Panc1 (cell line): ENCODE measurements around the gene NACC1. TPM values are rescaled to one million over a fixed set of nuclear protein-coding genes. Genes with fewer than 3 reads are reported as not detected.

ENCODE experiments used
- ATAC-seq: fragments of 200-7000 bp; cut with Tn5 transposase; 2 replicates; pipeline ENCODE4 v1.9.1; 2020; ENCODE audit warnings: mild to moderate bottlenecking, moderate library complexity
- BruUV-seq: library from RNA; stranded (reverse); fragments of 400-500 nt; replicated peaks from 2 replicates; lab custom pipeline; 2021; lab: Mats Ljungman, UMichigan
- CTCF ChIA-PET: fragments of 300-600 bp; sonication (Branson Sonifier 250); formaldehyde crosslinking; loops from one replicate; lab custom pipeline; 2022; ENCODE audit warnings: antibody characterized with exemption; lab: Charles Lee
- POLR2A ChIA-PET: fragments of 300-600 bp; sonication (Branson Sonifier 250); formaldehyde crosslinking; loops from one replicate; lab custom pipeline; 2022; ENCODE audit warnings: antibody characterized with exemption; lab: Charles Lee
- DNase-seq: peaks from one replicate; pipeline ENCODE4 v3.0.0-alpha.2; 2010; ENCODE audit warnings: low read depth, low spot score
- H3K27ac ChIP-seq: 2 replicates; pipeline ENCODE4 v1.5.1; 2011; ENCODE audit warnings: mild to moderate bottlenecking, low read length, inconsistent platforms
- H3K27me3 ChIP-seq: fragments of 200-500 bp; sonication (Bioruptor generic); 2 replicates; pipeline ENCODE4 v1.6.0; 2014; ENCODE audit warnings: low read length, inconsistent platforms; ENCODE audit not compliant: control insufficient read depth, insufficient read depth
- H3K36me3 ChIP-seq: fragments of 200-500 bp; sonication (Bioruptor generic); 2 replicates; pipeline ENCODE4 v1.5.1; 2014; ENCODE audit warnings: inconsistent platforms, mild to moderate bottlenecking, low read length, moderate library complexity; ENCODE audit not compliant: control insufficient read depth, insufficient read depth
- H3K4me1 ChIP-seq: 2 replicates; pipeline ENCODE4 v1.5.1; 2011; ENCODE audit warnings: inconsistent platforms, mild to moderate bottlenecking, low read length, moderate library complexity; ENCODE audit not compliant: control insufficient read depth, insufficient read depth
- H3K4me3 ChIP-seq, 2 experiments: 2 replicates each; pipeline ENCODE4 v1.5.1; 2011 to 2012; ENCODE audit warnings: low read depth in 2 of 2, low read length in 2 of 2, mild to moderate bottlenecking in 2 of 2, inconsistent platforms in 1 of 2, moderate library complexity in 1 of 2
- H3K9me3 ChIP-seq: fragments of 200-500 bp; sonication (Bioruptor generic); 2 replicates; pipeline ENCODE4 v1.5.1; 2014; ENCODE audit warnings: low read depth, mild to moderate bottlenecking, inconsistent platforms, low read length, moderate library complexity; ENCODE audit not compliant: control insufficient read depth, insufficient read depth
- CTCF ChIP-seq: fragments of 450-650 bp; IDR thresholded peaks from 2 replicates; pipeline ENCODE4 v1.5.1; 2017; ENCODE audit warnings: mild to moderate bottlenecking
- POLR2AphosphoS5 ChIP-seq: IDR thresholded peaks from 2 replicates; pipeline ENCODE4 v1.6.1; 2012; ENCODE audit warnings: mild to moderate bottlenecking, low read depth, low read length, moderate library complexity
- REST ChIP-seq, 2 experiments: IDR thresholded peaks; 2 replicates each; pipeline ENCODE4 v1.6.1; 2011 to 2012; ENCODE audit warnings: low read depth in 2 of 2, control low read depth in 1 of 2, low read length in 1 of 2, mild to moderate bottlenecking in 1 of 2, moderate library complexity in 1 of 2; ENCODE audit not compliant: insufficient read depth in 1 of 2
- TCF7L2 ChIP-seq: IDR thresholded peaks from 2 replicates; pipeline ENCODE4 v1.6.1; 2011; ENCODE audit warnings: mild to moderate bottlenecking, low read depth, low read length, inconsistent platforms
- in situ Hi-C: cut with HindIII; loops from 2 replicates; pipeline ENCODE4 v1.10.0; 2016; ENCODE audit warnings: low sequenced_read_pairs, low pct_unique_long_range_greater_than_20kb
- intact Hi-C: fragments of 100-400 bp; cut with micrococcal nuclease; formaldehyde crosslinking; loops from one replicate; pipeline ENCODE4 v1.10.0; 2022; ENCODE audit not compliant: unreplicated experiment
- total RNA-seq: library from RNA; stranded (reverse); gene quantifications from one replicate; pipeline ENCODE4 v1.2.1, GENCODE V29; 2021; ENCODE audit not compliant: unreplicated experiment

Gene NACC1
- total RNA-seq, 1 experiment from 2014 or later: 129 TPM

- no peaks in the 10 kb centered on the region for H3K27me3 ChIP-seq
- ATAC-seq (no peak), DNase-seq (no peak)
- in situ Hi-C loops: no loop called here
- H3K4me3 ChIP-seq: no peak overlapping the region
- no peaks in the 10 kb centered on the region for H3K4me1 ChIP-seq
- POLR2A ChIA-PET: no interaction called here
- no peak overlapping the region for H3K27ac ChIP-seq
- CTCF ChIA-PET: no interaction called here
- intact Hi-C loops: no loop called here
- BruUV-seq: no TSS peak
- TF ChIP-seq REST (IDR thresholded peaks at IDR 0.05; ENCODE audit: insufficient read depth in 1 of 2, low read depth in 2 of 2, low read length in 1 of 2): no peak
- TF ChIP-seq CTCF: no peak
- no peaks in the 10 kb centered on the region; the same call in 1 of the 2 replicates for H3K36me3 ChIP-seq
- no peaks in the 10 kb centered on the region for H3K9me3 ChIP-seq
These were observed 16.6 kb downstream of the NACC1 start for GRCh38 chr19:13134626-13135025.

- Histone ChIP-seq H3K4me1 (no peaks in the 10 kb centered on the region), H3K27ac (no peak overlapping the region), H3K36me3 (no peaks in the 10 kb centered on the region; the same call in 1 of the 2 replicates), H3K4me3 (no peak overlapping the region), H3K9me3 (no peaks in the 10 kb centered on the region), H3K27me3 (no peaks in the 10 kb centered on the region)
- in situ Hi-C loops (no loop called here), intact Hi-C loops (no loop called here)
- ChIA-PET CTCF (no interaction called here), POLR2A (no interaction called here)
- ATAC-seq (no peak), DNase-seq (no peak)
- BruUV-seq: no TSS peak
- TF ChIP-seq REST (IDR thresholded peaks at IDR 0.05; ENCODE audit: insufficient read depth in 1 of 2, low read depth in 2 of 2, low read length in 1 of 2) (no peak), POLR2AphosphoS5 (no peak), CTCF (no peak), TCF7L2 (no peak)
These were observed 17.3 kb downstream of the NACC1 start for GRCh38 chr19:13135068-13136062.
